ENCODE data around the gene SPATA9. TPM values are rescaled to one million over a fixed set of nuclear protein-coding genes. Genes with fewer than 3 reads are reported as not detected.

SPATA9 gene
- total and polyA plus RNA-seq, 2 donors (not counting 3 experiments of a cell fraction or from before 2014, with no cell fraction given) = 0.07 TPM; not detected in 1

- H3K36me3 ChIP-seq (ENCODE audit: control insufficient read depth in 2 of 2, extremely low read depth in 1 of 2, insufficient read depth in 2 of 2, low read length in 2 of 2) = no peaks in the 10 kb centered on the region
- ChIA-PET POLR2A (no interaction called here), CTCF (interaction anchor here (1.1 to 1.2 kb wide), 2 partner anchors 56 to 61 kb away, joined by 5 read pairs; no protein-coding TSS in a partner anchor)
- H3K9me1 ChIP-seq (replicated peaks; ENCODE audit: control insufficient read depth, extremely low read depth, insufficient read depth, low read length) = no peaks in the 10 kb centered on the region
- dilution Hi-C loops (cut with MboI; ENCODE audit: extremely low pct_ligation_motif_present, low sequenced_read_pairs) (no loop called here), intact Hi-C loops (cut with micrococcal nuclease) (no loop called here)
- H3K4me3 ChIP-seq (replicated peaks in 1 of 3; ENCODE audit: insufficient read depth in 1 of 3, low read depth in 1 of 3, low read length in 3 of 3) = no peak overlapping the region
- no peak overlapping the region for H3K27ac ChIP-seq (ENCODE audit: insufficient read depth, low read depth, low read length)
- no TSS peak for BruUV-seq (replicated peaks)
- no peaks in the 10 kb centered on the region for H3K27me3 ChIP-seq (ENCODE audit: control insufficient read depth in 2 of 2, insufficient read depth in 2 of 2, low read length in 2 of 2)
- no peak overlapping the region for H3K4me2 ChIP-seq (ENCODE audit: insufficient read depth, low read length)
- DNase-seq (ENCODE audit: low read depth, low spot score) (peak; percentile 29), FAIRE-seq (no peak)
- H2AFZ ChIP-seq (ENCODE audit: low read depth, low read length) = no peak overlapping the region
- TF ChIP-seq GATA2 (IDR thresholded peaks at IDR 0.05; ENCODE audit: insufficient read depth, insufficient read length, low read depth, low read length) (no peak), FOS (IDR thresholded peaks at IDR 0.05; ENCODE audit: borderline replicate concordance, insufficient read depth, low read length) (no peak), CTCF (IDR thresholded peaks at IDR 0.05; ENCODE audit: extremely low read depth in 1 of 2, insufficient read depth in 1 of 2, low read depth in 1 of 2, low read length in 2 of 2) (no peak), EZH2 (IDR thresholded peaks at IDR 0.05; ENCODE audit: borderline replicate concordance, low read depth, low read length, severe bottlenecking) (no peak), JUN (IDR thresholded peaks at IDR 0.05; ENCODE audit: borderline replicate concordance, insufficient read depth, insufficient read length, low read depth) (no peak), MAX (IDR thresholded peaks at IDR 0.05; ENCODE audit: insufficient read depth, insufficient read length) (no peak), POLR2AphosphoS5 (IDR thresholded peaks at IDR 0.05; ENCODE audit: insufficient read depth, low read depth, low read length) (no peak), POLR2A (IDR thresholded peaks at IDR 0.05; ENCODE audit: low read depth, low read length) (no peak), MYC (IDR thresholded peaks at IDR 0.05; ENCODE audit: low read depth, low read length) (no peak)
- H3K9me3 ChIP-seq (replicated peaks; ENCODE audit: control insufficient read depth, insufficient read depth, low read length) = no peaks in the 10 kb centered on the region
- no peaks in the 10 kb centered on the region for H4K20me1 ChIP-seq (replicated peaks; ENCODE audit: control insufficient read depth, extremely low read depth, insufficient read depth, low read length)
- peaks cover 36% of the 10 kb centered on the region for H3K4me1 ChIP-seq (ENCODE audit: control insufficient read depth, extremely low read depth, insufficient read depth, low read length)
- H3K79me2 ChIP-seq (ENCODE audit: control insufficient read depth, insufficient read depth, low read length) = no peaks in the 10 kb centered on the region
- H3K9ac ChIP-seq (replicated peaks; ENCODE audit: extremely low read depth, insufficient read depth, low read length) = no peak overlapping the region
Measured at GRCh38 chr5:95725071-95725820, 42.5 kb upstream of the SPATA9 start.
